Tibial artery (tissue), 4 donors: Measurements from ENCODE around the gene SSNA1.

Experiments used
- DNase-seq, 2 donors: peaks; one replicate each; pipeline ENCODE4 v3.0.0-alpha.2; 2019
- H3K27ac ChIP-seq, 2 donors: fragments of 200-600 bp; sonication (generic) in 1 of 2; 1 replicate in 1 of 2; 2 replicates in 1 of 2; pipeline ENCODE4 v1.5.1; 2018 to 2019; ENCODE audit warnings: mild to moderate bottlenecking in 1 of 2
- H3K27me3 ChIP-seq, 2 donors: fragments of 200-600 bp; sonication (generic) in 1 of 2; one replicate each; pipeline versions ENCODE4 v1.5.1 to v1.6.0; 2016 to 2019
- H3K36me3 ChIP-seq, 3 donors: fragments of 200-600 bp; sonication (generic) in 2 of 3; one replicate each; pipeline ENCODE4 v1.5.1; 2016 to 2019; ENCODE audit warnings: mild to moderate bottlenecking in 2 of 3
- H3K4me1 ChIP-seq, 4 donors: fragments of 200-600 bp; sonication (generic) in 2 of 4; 1 replicate in 3 of 4; 2 replicates in 1 of 4; pipeline ENCODE4 v1.5.1; 2016 to 2019
- H3K4me3 ChIP-seq, 2 donors: fragments of 200-600 bp; sonication (generic) in 1 of 2; 1 replicate in 1 of 2; 2 replicates in 1 of 2; pipeline ENCODE4 v1.5.1; 2018 to 2019; ENCODE audit warnings: mild to moderate bottlenecking in 2 of 2
- H3K9me3 ChIP-seq, 3 donors: fragments of 200-600 bp; sonication (generic) in 1 of 3; one replicate each; pipeline ENCODE4 v1.5.1; 2016 to 2019
- CTCF ChIP-seq, 2 experiments: fragments of 200-600 bp in 1 of 2; fragments of 450-650 bp in 1 of 2; IDR thresholded peaks; one replicate each; pipeline ENCODE4 v1.5.1; 2017 to 2019; ENCODE audit warnings: antibody characterized with exemption in 2 of 2, mild to moderate bottlenecking in 1 of 2, moderate library complexity in 1 of 2
- intact Hi-C: fragments of 100-400 bp; cut with DNase I; formaldehyde crosslinking; loops from one replicate; pipeline ENCODE4 v1.15.0; 2023; ENCODE audit warnings: low total_unique reads

SSNA1 gene

GRCh38 chr9:137181680-137182079, 6.8 kb upstream of the SSNA1 start:
- DNase-seq, result no peak
- Histone ChIP-seq H3K27me3 (no peaks in the 10 kb centered on the region), H3K27ac (no peak overlapping the region), H3K4me1 (peaks cover 0 to 18% (median 11%) of the 10 kb centered on the region in 4 donors), H3K36me3 (peaks cover 65 to 100% (median 78%) of the 10 kb centered on the region in 3 donors), H3K9me3 (no peaks in the 10 kb centered on the region), H3K4me3 (no peak overlapping the region)
- TF ChIP-seq CTCF (IDR thresholded peaks at IDR 0.05), result no peak
- intact Hi-C loops, result no loop called here

GRCh38 chr9:137182836-137183235, 5.6 kb upstream of the SSNA1 start:
- Histone ChIP-seq H3K9me3 (no peaks in the 10 kb centered on the region), H3K27me3 (no peaks in the 10 kb centered on the region), H3K36me3 (peaks cover 65 to 91% (median 78%) of the 10 kb centered on the region in 3 donors), H3K4me1 (peaks cover 8 to 30% (median 22%) of the 10 kb centered on the region in 4 donors), H3K27ac (no peak overlapping the region), H3K4me3 (no peak overlapping the region)
- TF ChIP-seq CTCF (IDR thresholded peaks at IDR 0.05), result no peak
- DNase-seq, result no peak
- intact Hi-C loops, result no loop called here

- H3K36me3 ChIP-seq, result peaks cover 65 to 78% (median 73%) of the 10 kb centered on the region in 3 donors
- H3K9me3 ChIP-seq, result no peaks in the 10 kb centered on the region
- peaks cover 8 to 32% (median 24%) of the 10 kb centered on the region in 4 donors for H3K4me1 ChIP-seq
- intact Hi-C loops, result no loop called here
- DNase-seq, result no peak
- TF ChIP-seq CTCF (IDR thresholded peaks at IDR 0.05), result no peak
- H3K27ac ChIP-seq, result no peak overlapping the region
- H3K27me3 ChIP-seq, result no peaks in the 10 kb centered on the region
- no peak overlapping the region for H3K4me3 ChIP-seq
These were observed 4.4 kb upstream of the SSNA1 start for GRCh38 chr9:137183980-137184595.

GRCh38 chr9:137184881-137185660, 3.4 kb upstream of the SSNA1 start:
- no peak for DNase-seq
- intact Hi-C loops, result loop anchor here (5.0 kb wide), 1 partner anchor 37 kb away; the partner anchor contains the start of gene RNF208
- TF ChIP-seq CTCF (IDR thresholded peaks at IDR 0.05), result no peak
- Histone ChIP-seq H3K4me3 (no peak overlapping the region), H3K27me3 (no peaks in the 10 kb centered on the region), H3K4me1 (peaks cover 15 to 42% (median 33%) of the 10 kb centered on the region in 4 donors), H3K27ac (no peak overlapping the region), H3K9me3 (no peaks in the 10 kb centered on the region), H3K36me3 (peaks cover 56 to 72% (median 67%) of the 10 kb centered on the region in 3 donors)

GRCh38 chr9:137185921-137186320, 2.6 kb upstream of the SSNA1 start:
- Histone ChIP-seq H3K4me1 (peaks cover 16 to 51% (median 40%) of the 10 kb centered on the region in 4 donors), H3K27me3 (no peaks in the 10 kb centered on the region), H3K36me3 (peaks cover 54 to 72% (median 67%) of the 10 kb centered on the region in 3 donors), H3K9me3 (no peaks in the 10 kb centered on the region), H3K4me3 (no peak overlapping the region), H3K27ac (no peak overlapping the region)
- intact Hi-C loops, result loop anchor here (5.0 kb wide), 1 partner anchor 36 kb away; the partner anchor contains the start of gene RNF208
- TF ChIP-seq CTCF (IDR thresholded peaks at IDR 0.05), result no peak
- DNase-seq, result no peak
